Retina (tissue), 1 donor: ENCODE results near the gene FOXO3.

Source experiments
- DNase-seq: peaks from one replicate; pipeline ENCODE4 v3.0.0-alpha.2; 2016

The FOXO3 gene

GRCh38 chr6:108598305-108598863 lies 37.7 kb downstream of the FOXO3 start:
- no peak for DNase-seq

DNA sequence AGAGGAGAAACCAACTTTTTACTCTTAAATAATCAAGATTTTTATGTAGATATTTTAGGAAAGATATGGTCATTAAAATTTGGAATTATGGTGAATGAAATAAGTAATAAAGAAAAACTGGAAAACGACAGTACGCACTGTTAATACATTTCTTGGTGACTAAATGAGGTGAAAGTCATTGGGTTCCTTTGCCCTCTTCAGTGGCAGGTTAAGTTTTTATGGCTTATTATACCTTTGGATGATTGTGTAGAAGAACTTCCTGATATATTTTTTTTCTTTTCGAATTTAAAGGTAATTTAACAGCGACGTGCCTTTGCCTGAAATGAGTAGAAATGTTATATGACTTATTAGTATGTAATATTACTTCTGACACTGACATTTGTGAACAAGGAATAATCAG lies 43.4 kb downstream of the FOXO3 start:
- DNase-seq, result no peak

GRCh38 chr6:108606250-108606690 lies 45.6 kb downstream of the FOXO3 start:
- DNase-seq, result no peak

GRCh38 chr6:108608453-108609275 lies 47.9 kb downstream of the FOXO3 start:
- no peak for DNase-seq

GRCh38 chr6:108609276-108609769 lies 48.6 kb downstream of the FOXO3 start:
- DNase-seq, result no peak

DNA sequence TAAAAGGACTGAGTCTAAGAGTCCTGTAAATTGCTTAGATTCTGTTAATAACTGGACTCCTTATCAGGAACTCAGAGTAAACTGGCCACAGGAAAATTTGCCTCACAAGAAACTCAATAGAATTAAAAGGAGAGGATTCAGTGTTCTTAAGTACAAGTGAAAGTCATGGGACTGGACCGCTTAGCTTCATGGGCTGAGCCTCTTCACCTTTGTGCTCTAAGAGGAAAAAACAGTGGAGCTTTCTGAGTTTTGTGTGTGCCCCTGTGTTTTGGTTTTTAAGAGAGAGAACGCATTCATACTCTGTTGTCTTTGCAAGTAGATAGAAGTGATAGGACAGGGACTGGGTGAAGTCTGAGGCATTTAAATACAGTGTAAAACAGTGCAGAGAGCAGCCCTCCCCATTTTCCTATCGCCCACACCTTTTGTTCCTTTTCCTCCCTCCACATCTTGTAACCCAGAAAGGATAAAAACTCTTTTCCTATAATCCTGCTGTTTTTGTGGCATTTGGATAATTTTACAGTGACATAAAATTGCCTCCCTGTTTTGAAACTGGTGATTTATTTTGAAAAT lies 49.6 kb downstream of the FOXO3 start:
- no peak for DNase-seq

GRCh38 chr6:108610957-108611586 lies 50.4 kb downstream of the FOXO3 start:
- DNase-seq, result no peak

GRCh38 chr6:108612852-108613251 lies 52.1 kb downstream of the FOXO3 start:
- no peak for DNase-seq

DNA sequence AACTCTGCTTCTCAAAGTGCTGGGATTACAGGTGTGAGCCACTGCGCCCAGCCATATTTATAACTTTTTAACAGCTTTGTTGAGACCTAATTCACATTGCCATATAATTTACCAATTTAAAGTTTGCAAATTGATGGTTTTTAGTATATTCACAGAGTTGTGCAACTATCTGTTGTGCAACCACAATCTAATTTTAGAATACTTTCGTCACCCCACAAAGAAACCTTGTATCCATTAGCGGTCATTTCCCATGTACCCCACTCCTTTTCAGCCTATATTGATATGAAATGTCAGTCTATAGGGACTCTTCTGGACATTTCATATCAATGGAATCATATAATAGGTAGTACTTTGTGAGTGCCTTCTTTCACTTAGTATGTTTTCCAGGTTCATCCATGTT lies 55.8 kb downstream of the FOXO3 start:
- DNase-seq, result no peak

- DNase-seq, result no peak
Measured at GRCh38 chr6:108616973-108617372, 56.3 kb downstream of the FOXO3 start.

GRCh38 chr6:108618623-108619152 lies 58.0 kb downstream of the FOXO3 start:
- no peak for DNase-seq

DNA sequence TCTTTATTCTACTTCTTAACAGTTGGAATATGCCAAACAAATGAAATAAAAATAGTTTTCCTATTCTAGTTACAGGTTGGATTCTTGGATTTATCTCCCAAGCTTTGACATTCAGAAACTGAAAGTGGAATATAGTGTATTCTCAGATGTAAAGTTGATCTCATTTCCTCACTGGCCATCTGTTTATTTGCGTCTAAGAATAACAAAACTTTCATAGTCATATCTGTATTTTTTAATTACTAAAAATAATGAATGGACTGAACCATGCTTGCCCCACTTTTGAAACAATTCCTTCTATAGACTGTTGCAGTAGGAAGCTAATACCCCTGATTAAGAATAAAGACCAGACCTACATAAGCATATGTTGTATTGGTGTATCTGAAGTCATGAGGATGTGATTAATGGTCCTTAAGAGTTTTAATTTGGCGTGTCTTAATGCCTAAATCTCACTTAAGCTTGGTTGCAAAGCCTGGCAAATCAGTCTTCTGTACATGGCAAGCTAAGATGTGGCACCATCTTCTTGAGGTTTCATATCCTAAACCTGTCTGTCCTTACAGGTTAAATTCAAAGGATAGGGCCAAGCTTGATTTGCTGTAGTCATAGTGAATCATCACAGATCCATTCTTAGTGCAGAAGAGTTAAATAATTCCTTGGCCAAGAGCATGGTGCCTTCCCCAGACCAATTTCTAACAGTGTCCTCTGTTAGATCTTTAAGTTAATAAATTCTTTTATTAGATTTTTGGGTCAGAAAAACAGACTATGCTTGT lies 58.9 kb downstream of the FOXO3 start:
- no peak for DNase-seq

- no peak for DNase-seq
Measured at GRCh38 chr6:108621117-108621516, 60.4 kb downstream of the FOXO3 start.

- no peak for DNase-seq
Measured at GRCh38 chr6:108622641-108623298, 62.1 kb downstream of the FOXO3 start.

GRCh38 chr6:108623995-108624394 lies 63.3 kb downstream of the FOXO3 start:
- no peak for DNase-seq

GRCh38 chr6:108625581-108625980 lies 64.9 kb downstream of the FOXO3 start:
- no peak for DNase-seq

- no peak for DNase-seq
Measured at GRCh38 chr6:108626777-108627176, 66.1 kb downstream of the FOXO3 start.

- no peak for DNase-seq
Measured at GRCh38 chr6:108627692-108628550, 67.2 kb downstream of the FOXO3 start.

DNA sequence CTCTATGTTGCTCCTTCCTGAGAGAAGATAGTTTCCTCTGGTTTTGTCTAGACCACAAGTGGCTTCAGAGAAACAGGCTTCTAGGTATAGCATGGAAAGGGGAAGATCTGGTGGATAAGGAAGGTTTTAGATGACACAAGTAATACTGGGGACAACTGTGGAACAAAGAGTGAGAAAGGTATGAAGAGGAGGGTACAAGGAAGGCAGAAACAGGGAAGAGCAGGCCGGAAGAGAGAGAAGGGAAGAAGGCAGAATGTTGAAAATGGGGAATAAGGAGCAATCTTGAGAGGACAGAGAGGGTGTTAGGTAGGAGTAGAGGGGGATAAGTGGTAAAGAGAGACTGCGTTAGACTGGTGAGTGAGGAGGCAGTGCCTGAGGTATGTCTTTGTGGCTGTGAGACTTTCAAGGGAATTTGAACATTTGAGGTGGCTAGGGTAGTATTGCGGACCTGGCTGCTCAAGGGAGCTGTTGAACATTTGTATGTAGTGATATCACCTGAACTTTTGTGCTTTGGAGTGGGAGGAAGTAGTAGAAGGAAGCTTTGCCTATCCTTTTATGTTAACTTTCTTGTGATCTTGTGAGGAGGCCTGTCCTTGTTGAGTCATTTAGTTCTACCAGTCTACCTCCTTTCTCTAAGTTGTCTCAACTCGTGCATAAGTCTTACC lies 69.5 kb downstream of the FOXO3 start:
- no peak for DNase-seq

DNA sequence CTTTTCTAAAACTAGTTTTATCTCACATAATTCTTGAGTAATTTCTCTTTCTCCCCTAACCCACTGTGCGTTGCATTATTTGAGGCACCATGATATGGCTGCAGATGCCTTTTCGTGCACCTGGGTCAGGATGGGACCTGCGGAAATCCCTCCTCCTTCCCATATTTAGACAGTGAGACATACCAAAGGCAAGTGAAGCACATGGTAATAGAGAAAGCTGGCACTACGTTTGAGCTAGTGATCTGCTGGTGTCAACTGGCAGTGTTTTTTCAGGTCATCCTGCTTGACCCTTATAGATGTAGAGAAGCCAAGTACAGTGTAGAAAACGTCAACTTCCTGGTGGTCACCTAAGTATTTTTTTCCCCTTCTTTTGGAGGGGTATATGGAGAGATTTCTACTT lies 71.7 kb downstream of the FOXO3 start:
- no peak for DNase-seq
